Measurements from ENCODE around the gene KIAA1210.

DNA sequence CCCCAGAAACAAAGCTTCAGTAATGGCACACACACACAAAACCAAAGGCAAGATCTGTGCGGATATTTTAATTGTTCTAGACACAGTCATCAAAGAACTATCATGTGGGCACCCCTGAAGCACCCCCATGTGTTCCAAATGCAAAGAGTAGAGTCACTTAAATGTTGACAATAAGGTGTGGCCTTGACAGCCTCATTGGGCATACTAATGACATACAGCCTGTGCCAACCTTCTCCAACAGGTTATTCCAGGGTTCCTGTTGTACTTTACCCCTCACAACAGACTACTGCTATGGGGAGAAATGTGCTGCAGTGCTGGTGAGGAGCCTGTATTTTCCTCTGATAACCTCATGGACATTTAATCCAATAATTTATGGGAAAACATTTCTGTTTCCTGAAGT lies 84.6 kb downstream of the KIAA1210 start:
- TF ChIP-seq, protein P1, sequence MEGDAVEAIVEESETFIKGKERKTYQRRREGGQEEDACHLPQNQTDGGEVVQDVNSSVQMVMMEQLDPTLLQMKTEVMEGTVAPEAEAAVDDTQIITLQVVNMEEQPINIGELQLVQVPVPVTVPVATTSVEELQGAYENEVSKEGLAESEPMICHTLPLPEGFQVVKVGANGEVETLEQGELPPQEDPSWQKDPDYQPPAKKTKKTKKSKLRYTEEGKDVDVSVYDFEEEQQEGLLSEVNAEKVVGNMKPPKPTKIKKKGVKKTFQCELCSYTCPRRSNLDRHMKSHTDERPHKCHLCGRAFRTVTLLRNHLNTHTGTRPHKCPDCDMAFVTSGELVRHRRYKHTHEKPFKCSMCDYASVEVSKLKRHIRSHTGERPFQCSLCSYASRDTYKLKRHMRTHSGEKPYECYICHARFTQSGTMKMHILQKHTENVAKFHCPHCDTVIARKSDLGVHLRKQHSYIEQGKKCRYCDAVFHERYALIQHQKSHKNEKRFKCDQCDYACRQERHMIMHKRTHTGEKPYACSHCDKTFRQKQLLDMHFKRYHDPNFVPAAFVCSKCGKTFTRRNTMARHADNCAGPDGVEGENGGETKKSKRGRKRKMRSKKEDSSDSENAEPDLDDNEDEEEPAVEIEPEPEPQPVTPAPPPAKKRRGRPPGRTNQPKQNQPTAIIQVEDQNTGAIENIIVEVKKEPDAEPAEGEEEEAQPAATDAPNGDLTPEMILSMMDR (conservative IDR thresholded peaks at IDR 0.05): no peak
- TF ChIP-seq ZFX (IDR thresholded peaks at IDR 0.05): no peak

Data from C4-2B (cell line).